Loucy (cell line): ENCODE results near the gene GAS2.

Source experiments
- H2AFZ ChIP-seq: fragments of 200-600 bp; sonication (generic); 2 replicates; pipeline ENCODE4 v1.6.0; 2016; ENCODE audit warnings: antibody characterized with exemption, mild to moderate bottlenecking, low read length, moderate library complexity
- H3F3A ChIP-seq: fragments of 200-600 bp; 2 replicates; pipeline ENCODE4 v1.6.0; 2016; ENCODE audit warnings: antibody characterized with exemption, low read depth, mild to moderate bottlenecking
- H3K27me3 ChIP-seq: fragments of 200-600 bp; sonication (generic); 2 replicates; pipeline ENCODE4 v1.6.1; 2014; ENCODE audit warnings: low read length, mild to moderate bottlenecking; ENCODE audit not compliant: insufficient read depth, poor library complexity, severe bottlenecking
- H3K36me3 ChIP-seq: fragments of 200-600 bp; sonication (generic); 2 replicates; pipeline ENCODE4 v1.6.1; 2016; ENCODE audit warnings: low read length; ENCODE audit not compliant: insufficient read depth
- H3K4me1 ChIP-seq: fragments of 200-600 bp; sonication (generic); 2 replicates; pipeline ENCODE4 v1.5.1; 2014; ENCODE audit warnings: low read length, mild to moderate bottlenecking; ENCODE audit not compliant: insufficient read depth, poor library complexity, severe bottlenecking
- H3K4me2 ChIP-seq: fragments of 200-600 bp; sonication (generic); 2 replicates; pipeline ENCODE4 v1.6.0; 2014; ENCODE audit warnings: antibody characterized with exemption, low read length, low read depth, mild to moderate bottlenecking; ENCODE audit not compliant: poor library complexity, severe bottlenecking
- H3K4me3 ChIP-seq: fragments of 200-600 bp; sonication (generic); 2 replicates; pipeline ENCODE4 v1.5.1; 2014; ENCODE audit warnings: low read length, mild to moderate bottlenecking, mixed read lengths; ENCODE audit not compliant: poor library complexity, severe bottlenecking
- H3K79me2 ChIP-seq: fragments of 200-600 bp; sonication (generic); 2 replicates; pipeline ENCODE4 v1.6.1; 2014; ENCODE audit warnings: low read length; ENCODE audit not compliant: insufficient read depth
- H3K9ac ChIP-seq: fragments of 200-600 bp; sonication (generic); 2 replicates; pipeline ENCODE4 v1.6.0; 2014; ENCODE audit warnings: mild to moderate bottlenecking, low read depth, low read length, moderate library complexity; ENCODE audit not compliant: poor library complexity, severe bottlenecking
- H3K9me2 ChIP-seq: fragments of 200-600 bp; sonication (generic); replicated peaks from 2 replicates; pipeline ENCODE4 v1.6.1; 2016; ENCODE audit warnings: low read depth, low read length, mixed read lengths
- H3K9me3 ChIP-seq: fragments of 200-600 bp; sonication (generic); 2 replicates; pipeline ENCODE4 v1.6.1; 2014; ENCODE audit warnings: mild to moderate bottlenecking, antibody characterized with exemption, low read length, low read depth; ENCODE audit not compliant: insufficient read depth
- H4K20me1 ChIP-seq: fragments of 200-600 bp; sonication (generic); 2 replicates; pipeline ENCODE4 v1.6.0; 2014; ENCODE audit warnings: antibody characterized with exemption, low read length, mild to moderate bottlenecking; ENCODE audit not compliant: insufficient read depth, poor library complexity, severe bottlenecking
- EZH2phosphoT487 ChIP-seq: fragments of 200-600 bp; IDR thresholded peaks from 2 replicates; pipeline ENCODE4 v1.6.1; 2018; ENCODE audit warnings: antibody characterized with exemption, mild to moderate bottlenecking, moderate library complexity, borderline replicate concordance
- TF ChIP-seq, protein P1 (sequence below): fragments of 200-600 bp; sonication (generic); conservative IDR thresholded peaks from 2 replicates; pipeline ENCODE4 v1.5.1; 2014; ENCODE audit warnings: mild to moderate bottlenecking, antibody characterized with exemption, low read length

Gene GAS2

DNA sequence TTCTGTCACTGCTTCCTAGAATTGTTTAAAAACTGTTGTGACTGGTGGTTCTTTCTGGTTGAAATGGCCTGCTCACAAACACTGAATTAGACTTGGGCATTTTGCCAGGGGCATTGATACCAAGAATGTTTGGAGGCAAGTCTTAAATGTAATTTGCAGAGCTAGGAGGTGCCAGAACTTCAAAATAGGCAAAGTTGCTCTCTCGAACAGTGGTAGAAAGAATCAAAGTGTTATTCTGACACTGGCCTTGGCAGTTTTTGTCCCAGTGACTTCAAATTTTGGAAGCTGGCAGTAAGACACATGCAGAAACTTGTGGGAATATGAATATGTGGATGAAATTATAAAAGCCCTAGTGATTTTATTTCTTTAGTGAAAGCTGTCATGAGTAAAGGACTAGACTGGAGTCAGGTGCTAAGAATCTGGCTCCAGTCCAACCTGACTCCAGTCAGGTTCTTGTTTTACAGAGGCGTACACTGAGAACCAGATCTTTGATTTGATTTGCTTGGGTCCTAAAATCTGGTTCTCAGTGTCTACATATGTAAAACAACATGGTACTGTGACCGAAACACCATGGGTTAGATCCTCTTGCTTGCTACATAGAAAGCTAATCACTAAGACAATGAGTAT, 142.3 kb downstream of the GAS2 start:
- no peaks in the 10 kb centered on the region for H3K9me2 ChIP-seq
- H3K36me3 ChIP-seq: no peaks in the 10 kb centered on the region
- no peaks in the 10 kb centered on the region for H3K79me2 ChIP-seq
- no peak overlapping the region for H3K4me3 ChIP-seq
- H3K4me1 ChIP-seq: peaks cover 12% of the 10 kb centered on the region
- no peaks in the 10 kb centered on the region; the same call in 1 of the 2 replicates for H3K9me3 ChIP-seq
- no peak overlapping the region for H3K9ac ChIP-seq
- no peaks in the 10 kb centered on the region for H4K20me1 ChIP-seq
- H3K4me2 ChIP-seq: peak overlapping the region; percentile 41
- H3K27me3 ChIP-seq: no peaks in the 10 kb centered on the region
- H2AFZ ChIP-seq: no peak overlapping the region
- TF ChIP-seq, protein P1, sequence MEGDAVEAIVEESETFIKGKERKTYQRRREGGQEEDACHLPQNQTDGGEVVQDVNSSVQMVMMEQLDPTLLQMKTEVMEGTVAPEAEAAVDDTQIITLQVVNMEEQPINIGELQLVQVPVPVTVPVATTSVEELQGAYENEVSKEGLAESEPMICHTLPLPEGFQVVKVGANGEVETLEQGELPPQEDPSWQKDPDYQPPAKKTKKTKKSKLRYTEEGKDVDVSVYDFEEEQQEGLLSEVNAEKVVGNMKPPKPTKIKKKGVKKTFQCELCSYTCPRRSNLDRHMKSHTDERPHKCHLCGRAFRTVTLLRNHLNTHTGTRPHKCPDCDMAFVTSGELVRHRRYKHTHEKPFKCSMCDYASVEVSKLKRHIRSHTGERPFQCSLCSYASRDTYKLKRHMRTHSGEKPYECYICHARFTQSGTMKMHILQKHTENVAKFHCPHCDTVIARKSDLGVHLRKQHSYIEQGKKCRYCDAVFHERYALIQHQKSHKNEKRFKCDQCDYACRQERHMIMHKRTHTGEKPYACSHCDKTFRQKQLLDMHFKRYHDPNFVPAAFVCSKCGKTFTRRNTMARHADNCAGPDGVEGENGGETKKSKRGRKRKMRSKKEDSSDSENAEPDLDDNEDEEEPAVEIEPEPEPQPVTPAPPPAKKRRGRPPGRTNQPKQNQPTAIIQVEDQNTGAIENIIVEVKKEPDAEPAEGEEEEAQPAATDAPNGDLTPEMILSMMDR: no peak
- no peak for TF ChIP-seq EZH2phosphoT487
- H3F3A ChIP-seq: no peaks in the 10 kb centered on the region

DNA sequence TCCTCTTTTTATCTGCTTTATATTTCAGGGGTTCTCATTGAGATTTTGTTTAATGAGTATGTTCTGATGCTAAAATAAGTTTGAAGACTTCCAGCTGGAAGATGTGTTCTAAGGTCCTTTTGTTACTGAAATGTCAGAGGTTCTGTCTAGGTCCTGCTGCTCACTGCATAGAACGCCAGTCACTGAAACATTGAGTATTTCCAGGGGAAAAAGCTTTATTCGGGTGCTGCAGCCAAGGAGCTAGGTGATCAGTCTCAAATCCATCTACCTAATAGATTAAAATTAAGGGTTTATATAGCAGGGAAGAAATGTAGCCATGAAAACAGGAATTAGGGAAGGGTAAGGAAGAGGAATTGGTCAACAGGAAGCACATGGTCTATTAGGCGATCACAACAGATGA, 143.5 kb downstream of the GAS2 start:
- H3K4me1 ChIP-seq: peaks cover 12% of the 10 kb centered on the region
- H3K4me2 ChIP-seq: no peak overlapping the region
- H4K20me1 ChIP-seq: no peaks in the 10 kb centered on the region
- H3K9me2 ChIP-seq: no peaks in the 10 kb centered on the region
- no peaks in the 10 kb centered on the region for H3K27me3 ChIP-seq
- H2AFZ ChIP-seq: no peak overlapping the region
- H3K9me3 ChIP-seq: no peaks in the 10 kb centered on the region; the same call in 1 of the 2 replicates
- H3K79me2 ChIP-seq: no peaks in the 10 kb centered on the region
- no peak overlapping the region for H3K9ac ChIP-seq
- no peaks in the 10 kb centered on the region for H3K36me3 ChIP-seq
- no peaks in the 10 kb centered on the region for H3F3A ChIP-seq
- TF ChIP-seq, protein P1: no peak
- no peak for TF ChIP-seq EZH2phosphoT487
- H3K4me3 ChIP-seq: no peak overlapping the region

DNA sequence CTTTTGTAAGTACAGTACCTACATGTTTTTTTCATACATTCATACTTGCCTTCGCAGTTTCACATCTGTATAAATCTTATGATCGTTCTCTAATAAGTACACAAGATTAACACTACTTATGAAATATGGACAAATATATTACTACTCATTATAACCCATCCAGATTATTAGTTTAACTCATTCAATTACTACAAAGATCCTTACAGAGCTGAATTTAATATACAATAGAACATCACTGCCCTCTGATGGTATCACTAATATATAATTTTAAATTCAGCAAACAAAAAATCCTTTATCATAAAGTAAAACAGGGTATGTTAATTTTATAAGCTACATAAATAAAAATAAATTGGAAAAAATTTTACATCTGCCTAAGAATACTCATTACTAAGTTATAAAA, 155.8 kb downstream of the GAS2 start:
- TF ChIP-seq, protein P1: no peak
- no peak for TF ChIP-seq EZH2phosphoT487
- H4K20me1 ChIP-seq: no peaks in the 10 kb centered on the region
- H3K9ac ChIP-seq: no peak overlapping the region
- H2AFZ ChIP-seq: no peak overlapping the region
- H3K4me2 ChIP-seq: no peak overlapping the region
- peaks cover 3% of the 10 kb centered on the region for H3K79me2 ChIP-seq
- no peaks in the 10 kb centered on the region for H3F3A ChIP-seq
- no peak overlapping the region for H3K4me3 ChIP-seq
- H3K36me3 ChIP-seq: peaks cover 27% of the 10 kb centered on the region; the same call in 1 of the 2 replicates
- H3K27me3 ChIP-seq: no peaks in the 10 kb centered on the region
- H3K9me3 ChIP-seq: no peaks in the 10 kb centered on the region
- no peaks in the 10 kb centered on the region for H3K9me2 ChIP-seq
- H3K4me1 ChIP-seq: peaks cover 7% of the 10 kb centered on the region
